SK-N-SH (cell line): Measurements from ENCODE around the gene TRPM3.

Source experiments
- EP300 ChIP-seq, 2 experiments: IDR thresholded peaks; 2 replicates each; pipeline versions ENCODE4 v1.4.0 to v1.6.1; 2012; ENCODE audit warnings: borderline replicate concordance in 1 of 2, low read depth in 1 of 2, low read length in 1 of 2
- POLR2AphosphoS5 ChIP-seq: IDR thresholded peaks from 2 replicates; pipeline ENCODE4 v1.6.1; 2012; ENCODE audit warnings: low read depth, low read length
- RXRA ChIP-seq: IDR thresholded peaks from 2 replicates; pipeline ENCODE4 v1.4.0; 2012; ENCODE audit warnings: low read depth, mild to moderate bottlenecking, borderline replicate concordance
- TAF1 ChIP-seq: IDR thresholded peaks from 2 replicates; pipeline ENCODE4 v1.6.1; 2012; ENCODE audit warnings: low read depth, mild to moderate bottlenecking, low read length, moderate library complexity, borderline replicate concordance
- YY1 ChIP-seq: IDR thresholded peaks from 2 replicates; pipeline ENCODE4 v1.4.0; 2012; ENCODE audit warnings: low read depth, mild to moderate bottlenecking
- TF ChIP-seq, protein P1 (sequence below): fragments of 200-600 bp; sonication (generic); IDR thresholded peaks from 2 replicates; pipeline ENCODE4 v1.6.1; 2017; ENCODE audit warnings: antibody characterized with exemption, mild to moderate bottlenecking, moderate library complexity
- TF ChIP-seq, protein P2 (sequence below): IDR thresholded peaks from 2 replicates; pipeline ENCODE4 v1.6.1; 2012; ENCODE audit warnings: mild to moderate bottlenecking, low read depth, low read length, moderate library complexity

GRCh38 chr9:70753311-70753710 is 368.1 kb downstream of the TRPM3 start:
- TF ChIP-seq, protein P1, sequence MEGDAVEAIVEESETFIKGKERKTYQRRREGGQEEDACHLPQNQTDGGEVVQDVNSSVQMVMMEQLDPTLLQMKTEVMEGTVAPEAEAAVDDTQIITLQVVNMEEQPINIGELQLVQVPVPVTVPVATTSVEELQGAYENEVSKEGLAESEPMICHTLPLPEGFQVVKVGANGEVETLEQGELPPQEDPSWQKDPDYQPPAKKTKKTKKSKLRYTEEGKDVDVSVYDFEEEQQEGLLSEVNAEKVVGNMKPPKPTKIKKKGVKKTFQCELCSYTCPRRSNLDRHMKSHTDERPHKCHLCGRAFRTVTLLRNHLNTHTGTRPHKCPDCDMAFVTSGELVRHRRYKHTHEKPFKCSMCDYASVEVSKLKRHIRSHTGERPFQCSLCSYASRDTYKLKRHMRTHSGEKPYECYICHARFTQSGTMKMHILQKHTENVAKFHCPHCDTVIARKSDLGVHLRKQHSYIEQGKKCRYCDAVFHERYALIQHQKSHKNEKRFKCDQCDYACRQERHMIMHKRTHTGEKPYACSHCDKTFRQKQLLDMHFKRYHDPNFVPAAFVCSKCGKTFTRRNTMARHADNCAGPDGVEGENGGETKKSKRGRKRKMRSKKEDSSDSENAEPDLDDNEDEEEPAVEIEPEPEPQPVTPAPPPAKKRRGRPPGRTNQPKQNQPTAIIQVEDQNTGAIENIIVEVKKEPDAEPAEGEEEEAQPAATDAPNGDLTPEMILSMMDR = no peak
- TF ChIP-seq YY1 (no peak), TAF1 (no peak), POLR2AphosphoS5 (no peak), RXRA (no peak), EP300 (IDR thresholded peaks at IDR 0.05; ENCODE audit: borderline replicate concordance in 1 of 2, low read depth in 1 of 2, low read length in 1 of 2) (no peak)
- TF ChIP-seq, protein P2, sequence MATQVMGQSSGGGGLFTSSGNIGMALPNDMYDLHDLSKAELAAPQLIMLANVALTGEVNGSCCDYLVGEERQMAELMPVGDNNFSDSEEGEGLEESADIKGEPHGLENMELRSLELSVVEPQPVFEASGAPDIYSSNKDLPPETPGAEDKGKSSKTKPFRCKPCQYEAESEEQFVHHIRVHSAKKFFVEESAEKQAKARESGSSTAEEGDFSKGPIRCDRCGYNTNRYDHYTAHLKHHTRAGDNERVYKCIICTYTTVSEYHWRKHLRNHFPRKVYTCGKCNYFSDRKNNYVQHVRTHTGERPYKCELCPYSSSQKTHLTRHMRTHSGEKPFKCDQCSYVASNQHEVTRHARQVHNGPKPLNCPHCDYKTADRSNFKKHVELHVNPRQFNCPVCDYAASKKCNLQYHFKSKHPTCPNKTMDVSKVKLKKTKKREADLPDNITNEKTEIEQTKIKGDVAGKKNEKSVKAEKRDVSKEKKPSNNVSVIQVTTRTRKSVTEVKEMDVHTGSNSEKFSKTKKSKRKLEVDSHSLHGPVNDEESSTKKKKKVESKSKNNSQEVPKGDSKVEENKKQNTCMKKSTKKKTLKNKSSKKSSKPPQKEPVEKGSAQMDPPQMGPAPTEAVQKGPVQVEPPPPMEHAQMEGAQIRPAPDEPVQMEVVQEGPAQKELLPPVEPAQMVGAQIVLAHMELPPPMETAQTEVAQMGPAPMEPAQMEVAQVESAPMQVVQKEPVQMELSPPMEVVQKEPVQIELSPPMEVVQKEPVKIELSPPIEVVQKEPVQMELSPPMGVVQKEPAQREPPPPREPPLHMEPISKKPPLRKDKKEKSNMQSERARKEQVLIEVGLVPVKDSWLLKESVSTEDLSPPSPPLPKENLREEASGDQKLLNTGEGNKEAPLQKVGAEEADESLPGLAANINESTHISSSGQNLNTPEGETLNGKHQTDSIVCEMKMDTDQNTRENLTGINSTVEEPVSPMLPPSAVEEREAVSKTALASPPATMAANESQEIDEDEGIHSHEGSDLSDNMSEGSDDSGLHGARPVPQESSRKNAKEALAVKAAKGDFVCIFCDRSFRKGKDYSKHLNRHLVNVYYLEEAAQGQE = no peak
